Measurements from ENCODE around the gene PTMA. TPM values are rescaled to one million over a fixed set of nuclear protein-coding genes. Genes with fewer than 3 reads are reported as not detected.

Gene PTMA
- total and polyA plus RNA-seq, 8 donors, result 677 to 2,328 (median 1,958) TPM

DNA sequence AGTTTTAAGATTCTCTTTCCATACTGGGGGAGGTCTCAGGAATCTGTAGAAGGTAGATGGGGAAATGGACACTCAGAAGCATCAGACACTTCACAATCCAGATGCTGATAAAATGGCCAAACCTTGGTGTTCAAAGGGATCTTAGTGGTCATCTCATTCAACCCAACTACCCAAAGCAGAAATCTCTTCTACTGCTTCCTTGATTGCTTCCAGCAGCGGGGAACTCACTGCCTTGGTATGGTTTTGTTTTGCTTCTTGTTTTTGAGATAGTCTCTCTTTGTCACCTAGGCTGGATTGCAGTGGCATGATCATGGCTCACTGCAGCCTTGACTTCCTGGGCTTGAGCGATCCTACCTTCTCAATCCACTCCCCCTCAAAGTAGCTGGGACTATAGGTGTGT, 39.3 kb upstream of the PTMA start:
- H3K36me3 ChIP-seq, result no peaks in the 10 kb centered on the region
- TF ChIP-seq, protein P1, sequence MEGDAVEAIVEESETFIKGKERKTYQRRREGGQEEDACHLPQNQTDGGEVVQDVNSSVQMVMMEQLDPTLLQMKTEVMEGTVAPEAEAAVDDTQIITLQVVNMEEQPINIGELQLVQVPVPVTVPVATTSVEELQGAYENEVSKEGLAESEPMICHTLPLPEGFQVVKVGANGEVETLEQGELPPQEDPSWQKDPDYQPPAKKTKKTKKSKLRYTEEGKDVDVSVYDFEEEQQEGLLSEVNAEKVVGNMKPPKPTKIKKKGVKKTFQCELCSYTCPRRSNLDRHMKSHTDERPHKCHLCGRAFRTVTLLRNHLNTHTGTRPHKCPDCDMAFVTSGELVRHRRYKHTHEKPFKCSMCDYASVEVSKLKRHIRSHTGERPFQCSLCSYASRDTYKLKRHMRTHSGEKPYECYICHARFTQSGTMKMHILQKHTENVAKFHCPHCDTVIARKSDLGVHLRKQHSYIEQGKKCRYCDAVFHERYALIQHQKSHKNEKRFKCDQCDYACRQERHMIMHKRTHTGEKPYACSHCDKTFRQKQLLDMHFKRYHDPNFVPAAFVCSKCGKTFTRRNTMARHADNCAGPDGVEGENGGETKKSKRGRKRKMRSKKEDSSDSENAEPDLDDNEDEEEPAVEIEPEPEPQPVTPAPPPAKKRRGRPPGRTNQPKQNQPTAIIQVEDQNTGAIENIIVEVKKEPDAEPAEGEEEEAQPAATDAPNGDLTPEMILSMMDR (IDR thresholded peaks at IDR 0.05), result no peak
- H3K27me3 ChIP-seq, result no peaks in the 10 kb centered on the region
- H3K27ac ChIP-seq, result no peak overlapping the region
- no peak overlapping the region for H3K4me3 ChIP-seq
- no peaks in the 10 kb centered on the region for H3K9me3 ChIP-seq
- H3K4me1 ChIP-seq, result peaks cover 28 to 64% of the 10 kb centered on the region in 2 donors
- ATAC-seq (no peak), DNase-seq (no peak)
- intact Hi-C loops (cut with DNase I), result no loop called here

DNA sequence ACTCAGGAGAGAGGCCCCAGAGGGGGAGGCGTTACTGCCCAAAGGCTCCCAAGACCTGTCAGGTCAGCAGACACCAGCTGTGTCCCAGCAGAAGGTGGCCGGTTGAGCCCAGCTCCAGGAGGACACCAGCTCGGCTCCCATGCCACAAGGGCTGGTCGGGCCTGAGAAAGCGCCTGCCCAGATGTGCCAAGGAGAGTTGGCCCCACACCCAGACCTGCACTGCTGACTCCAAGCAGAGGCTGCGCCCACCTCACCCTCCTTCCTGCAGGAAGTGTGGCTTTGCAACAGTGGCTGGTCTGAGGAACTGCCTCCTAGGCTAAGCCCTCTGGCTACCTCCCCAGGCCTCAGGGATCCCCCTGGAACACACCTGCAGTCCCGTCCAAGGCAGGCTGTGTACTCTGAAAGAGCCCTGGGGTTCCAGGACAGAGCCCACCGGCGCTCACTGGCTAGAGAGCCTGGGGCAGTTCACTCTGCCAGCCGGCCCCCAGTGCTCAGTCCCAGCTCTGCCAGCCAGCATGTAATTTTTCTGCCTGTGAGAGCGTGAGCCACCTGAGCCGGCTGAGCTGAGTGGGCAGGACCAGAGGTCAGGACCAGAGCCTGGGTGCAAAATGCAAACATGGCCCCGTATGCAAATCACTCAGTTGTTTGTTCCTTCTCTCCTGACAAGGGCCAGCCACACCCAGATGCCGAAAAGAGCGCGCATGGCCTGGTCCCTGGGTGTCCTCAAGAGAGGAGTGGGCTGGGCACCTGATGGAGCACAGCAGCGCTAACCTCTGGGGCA, 36.9 kb upstream of the PTMA start:
- H3K9me3 ChIP-seq, result no peaks in the 10 kb centered on the region
- peak in 2 of 4 donors; percentile 29 to 69 for DNase-seq
- no peaks in the 10 kb centered on the region for H3K36me3 ChIP-seq
- H3K27me3 ChIP-seq, result no peaks in the 10 kb centered on the region
- H3K27ac ChIP-seq, result peak overlapping the region; percentile 76 to 92
- peak; percentile 17 for ATAC-seq
- peaks cover 37 to 61% of the 10 kb centered on the region in 2 donors for H3K4me1 ChIP-seq
- intact Hi-C loops (cut with DNase I), result no loop called here
- H3K4me3 ChIP-seq, result no peak overlapping the region
- TF ChIP-seq, protein P1 (IDR thresholded peaks at IDR 0.05), result no peak

DNA sequence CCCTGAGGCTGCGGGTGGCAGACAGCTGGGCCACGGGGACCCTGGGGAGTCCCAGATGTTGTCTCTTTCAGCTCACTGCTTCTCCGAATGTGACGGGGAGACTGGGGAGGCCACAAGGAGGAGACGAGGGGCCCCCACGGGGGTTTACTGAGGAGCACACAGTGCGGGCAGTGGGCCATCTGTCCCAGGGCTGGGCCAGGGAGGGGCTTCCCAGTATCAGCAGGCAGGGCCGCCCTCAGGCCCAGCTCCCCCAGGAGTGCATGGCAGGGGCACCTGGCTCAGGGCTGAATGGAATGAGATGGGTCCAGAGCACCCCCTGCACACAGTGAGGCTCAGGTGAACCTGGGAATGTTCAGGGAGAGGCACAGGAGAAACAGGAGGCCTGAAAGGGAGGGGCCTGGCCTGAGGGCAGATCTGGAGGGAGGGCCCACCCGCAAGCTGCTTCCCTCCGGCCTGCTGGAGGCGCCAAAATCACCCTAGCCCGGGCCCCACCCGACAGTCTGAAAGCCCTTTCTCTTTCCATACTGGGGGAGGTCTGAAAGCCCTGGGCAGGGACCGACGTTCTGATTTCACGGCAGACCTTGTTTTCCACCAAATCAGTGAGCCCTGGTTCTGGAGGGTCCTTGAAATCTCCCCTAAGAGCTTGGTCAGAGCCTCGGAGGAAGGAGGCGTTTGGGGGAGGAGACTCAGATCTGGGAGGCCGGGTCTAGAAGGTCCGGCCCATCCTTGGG, 35.5 kb upstream of the PTMA start:
- peak overlapping the region; percentile 76 to 92 for H3K27ac ChIP-seq
- no peaks in the 10 kb centered on the region for H3K36me3 ChIP-seq
- ATAC-seq (peak; percentile 69), DNase-seq (peak in 2 of 4 donors; percentile 73 to 81)
- intact Hi-C loops (cut with DNase I), result no loop called here
- peak overlapping the region in 1 of 2 donors; percentile 3 for H3K4me3 ChIP-seq
- H3K27me3 ChIP-seq, result no peaks in the 10 kb centered on the region
- H3K4me1 ChIP-seq, result peaks cover 33 to 50% of the 10 kb centered on the region in 2 donors
- TF ChIP-seq, protein P1 (IDR thresholded peaks at IDR 0.05), result no peak
- H3K9me3 ChIP-seq, result no peaks in the 10 kb centered on the region

DNA sequence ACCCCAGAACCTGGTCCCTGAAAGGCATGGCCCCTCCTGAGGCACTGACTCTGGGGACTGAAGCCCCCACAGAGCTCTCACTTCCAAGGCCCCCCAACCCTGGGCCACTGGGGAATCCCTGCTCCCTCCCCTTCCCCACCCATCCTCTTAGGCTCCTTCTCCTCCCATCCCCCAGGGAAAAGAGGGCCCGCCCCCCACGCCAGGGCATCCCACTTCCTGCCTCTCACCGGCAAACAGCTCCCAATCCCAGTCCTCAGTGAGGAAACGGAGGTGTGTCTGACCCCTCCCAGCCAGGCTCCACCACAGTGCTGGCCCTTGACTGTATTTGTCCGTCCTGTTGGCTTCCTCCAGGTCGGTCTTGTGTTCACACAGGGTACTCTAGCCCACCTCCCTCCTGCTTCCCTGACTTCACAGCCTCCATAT, 35.0 kb upstream of the PTMA start:
- Histone ChIP-seq H3K4me3 (peak overlapping the region in 1 of 2 donors; percentile 3), H3K4me1 (peaks cover 33 to 47% of the 10 kb centered on the region in 2 donors), H3K9me3 (no peaks in the 10 kb centered on the region), H3K27ac (peak overlapping the region; percentile 76 to 92), H3K27me3 (no peaks in the 10 kb centered on the region), H3K36me3 (no peaks in the 10 kb centered on the region)
- TF ChIP-seq, protein P1 (IDR thresholded peaks at IDR 0.05), result no peak
- intact Hi-C loops (cut with DNase I), result no loop called here
- DNase-seq (peak in 3 of 4 donors; percentile 84 to 90 (median 88)), ATAC-seq (peak; percentile 82)
